ENCODE results near the gene NANOS1.

- TF ChIP-seq, protein P1, sequence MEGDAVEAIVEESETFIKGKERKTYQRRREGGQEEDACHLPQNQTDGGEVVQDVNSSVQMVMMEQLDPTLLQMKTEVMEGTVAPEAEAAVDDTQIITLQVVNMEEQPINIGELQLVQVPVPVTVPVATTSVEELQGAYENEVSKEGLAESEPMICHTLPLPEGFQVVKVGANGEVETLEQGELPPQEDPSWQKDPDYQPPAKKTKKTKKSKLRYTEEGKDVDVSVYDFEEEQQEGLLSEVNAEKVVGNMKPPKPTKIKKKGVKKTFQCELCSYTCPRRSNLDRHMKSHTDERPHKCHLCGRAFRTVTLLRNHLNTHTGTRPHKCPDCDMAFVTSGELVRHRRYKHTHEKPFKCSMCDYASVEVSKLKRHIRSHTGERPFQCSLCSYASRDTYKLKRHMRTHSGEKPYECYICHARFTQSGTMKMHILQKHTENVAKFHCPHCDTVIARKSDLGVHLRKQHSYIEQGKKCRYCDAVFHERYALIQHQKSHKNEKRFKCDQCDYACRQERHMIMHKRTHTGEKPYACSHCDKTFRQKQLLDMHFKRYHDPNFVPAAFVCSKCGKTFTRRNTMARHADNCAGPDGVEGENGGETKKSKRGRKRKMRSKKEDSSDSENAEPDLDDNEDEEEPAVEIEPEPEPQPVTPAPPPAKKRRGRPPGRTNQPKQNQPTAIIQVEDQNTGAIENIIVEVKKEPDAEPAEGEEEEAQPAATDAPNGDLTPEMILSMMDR (IDR thresholded peaks at IDR 0.05): no peak
- TF ChIP-seq POLR2A (IDR thresholded peaks at IDR 0.05): no peak
- TF ChIP-seq POLR2AphosphoS5 (IDR thresholded peaks at IDR 0.05): no peak
Observed at GRCh38 chr10:118986815-118987790, 42.4 kb upstream of the NANOS1 start.

All from suprapubic skin (tissue), 4 donors.